Memory B cell (primary cell): ENCODE data around the gene TBXAS1.

Experiments
- ATAC-seq: fragments of 150-1000 bp; cut with Tn5 transposase; 2 replicates; pipeline ENCODE4 v1.10.0; 2021; ENCODE audit warnings: low read depth, mild to moderate bottlenecking, moderate library complexity
- DNase-seq, 2 donors: peaks; one replicate each; pipeline ENCODE4 v3.0.0; 2022; ENCODE audit warnings: low spot score in 2 of 2
- H3K27ac Mint-ChIP-seq: one replicate; pipeline ENCODE4 v1.8.0; 2022; ENCODE audit warnings: mild to moderate bottlenecking, moderate library complexity, mixed read lengths
- H3K27me3 Mint-ChIP-seq: one replicate; pipeline ENCODE4 v1.8.0; 2022; ENCODE audit warnings: mixed read lengths
- H3K36me3 Mint-ChIP-seq: one replicate; pipeline ENCODE4 v1.8.0; 2022; ENCODE audit warnings: mild to moderate bottlenecking, mixed read lengths
- H3K4me1 Mint-ChIP-seq: one replicate; pipeline ENCODE4 v1.8.0; 2022; ENCODE audit warnings: mixed read lengths
- H3K4me3 Mint-ChIP-seq: one replicate; pipeline ENCODE4 v1.8.0; 2022; ENCODE audit warnings: mild to moderate bottlenecking, moderate library complexity, mixed read lengths
- H3K9me3 Mint-ChIP-seq: one replicate; pipeline ENCODE4 v1.8.0; 2022; ENCODE audit warnings: mixed read lengths

The TBXAS1 gene

DNA sequence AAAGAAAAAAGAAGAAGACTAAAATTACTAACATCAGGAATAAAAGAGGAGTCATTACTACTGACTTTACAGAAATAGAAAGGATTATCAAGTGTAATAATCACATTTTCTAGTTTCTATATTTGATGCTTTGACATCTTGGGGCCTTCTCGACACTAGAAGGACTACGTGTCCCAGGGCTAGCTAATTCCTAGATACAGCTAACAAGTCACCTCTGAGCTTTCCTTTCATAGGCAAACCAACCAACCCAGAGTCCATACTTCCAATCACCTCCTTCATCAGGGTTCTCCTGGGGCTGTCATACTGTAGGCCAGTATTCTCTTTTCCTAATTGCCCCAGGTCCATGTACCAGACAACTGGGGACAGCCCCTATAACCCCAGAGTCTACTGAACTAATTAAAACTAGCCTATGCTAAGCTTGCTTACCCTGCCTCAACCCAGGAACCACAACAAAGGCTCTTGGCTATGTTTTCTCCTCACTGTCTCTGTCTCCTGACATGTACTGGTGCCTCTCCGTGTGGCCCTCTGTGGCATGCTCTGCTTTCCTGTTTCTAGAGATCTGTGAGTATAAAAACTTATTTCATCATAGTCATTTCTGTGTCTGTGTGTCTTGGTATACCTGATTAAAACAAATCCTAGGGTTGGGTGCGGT is 240.4 kb downstream of the TBXAS1 start:
- Mint-ChIP-seq H3K27me3 (peaks cover 1% of the 10 kb centered on the region), H3K36me3 (peaks cover 15% of the 10 kb centered on the region), H3K4me3 (no peak overlapping the region), H3K27ac (no peak overlapping the region), H3K4me1 (no peaks in the 10 kb centered on the region), H3K9me3 (peaks cover 20% of the 10 kb centered on the region)
- ATAC-seq (no peak), DNase-seq (no peak)
